Aorta (tissue), 5 donors: Measurements from ENCODE around the gene TXNL4A. TPM values are rescaled to one million over a fixed set of nuclear protein-coding genes. Genes with fewer than 3 reads are reported as not detected.
A peak's percentile ranks its signal among the peaks of the same experiment; 100 is the strongest.

Experiments
- ATAC-seq: fragments of 200-7000 bp; cut with Tn5 transposase; one replicate; pipeline ENCODE4 v1.9.1; 2022; ENCODE audit warnings: moderate library complexity; ENCODE audit not compliant: low FRiP score
- DNase-seq, 2 donors: peaks; one replicate each; pipeline ENCODE4 v3.0.0-alpha.2; 2020
- H3K27ac ChIP-seq, 2 donors: one replicate each; pipeline ENCODE4 v1.5.1; 2013; ENCODE audit warnings: low read length in 2 of 2, mild to moderate bottlenecking in 2 of 2, moderate library complexity in 2 of 2, control low read depth in 1 of 2, inconsistent platforms in 1 of 2, low read depth in 1 of 2
- H3K27me3 ChIP-seq, 2 donors: one replicate each; pipeline ENCODE4 v1.6.1; 2013; ENCODE audit warnings: control low read depth in 1 of 2, low read length in 1 of 2, mild to moderate bottlenecking in 1 of 2, moderate library complexity in 1 of 2; ENCODE audit not compliant: insufficient read depth in 2 of 2, control insufficient read depth in 1 of 2
- H3K36me3 ChIP-seq, 2 donors: one replicate each; pipeline ENCODE4 v1.6.1; 2013; ENCODE audit warnings: control low read depth in 1 of 2, low read length in 1 of 2, mild to moderate bottlenecking in 1 of 2; ENCODE audit not compliant: insufficient read depth in 2 of 2, control insufficient read depth in 1 of 2
- H3K4me1 ChIP-seq, 2 donors: one replicate each; pipeline ENCODE4 v1.6.1; 2013; ENCODE audit warnings: low read length in 2 of 2, control low read depth in 1 of 2, mild to moderate bottlenecking in 1 of 2, moderate library complexity in 1 of 2; ENCODE audit not compliant: insufficient read depth in 2 of 2, control insufficient read depth in 1 of 2
- H3K4me3 ChIP-seq, 2 donors: one replicate each; pipeline ENCODE4 v1.5.1; 2013; ENCODE audit warnings: low read length in 2 of 2, control low read depth in 1 of 2, mild to moderate bottlenecking in 1 of 2
- H3K9me3 ChIP-seq: one replicate; pipeline ENCODE4 v1.6.1; 2013; ENCODE audit warnings: mild to moderate bottlenecking, low read length; ENCODE audit not compliant: control insufficient read depth
- WGBS, 2 donors: extraction: QIAGEN DNeasy Blood & Tissue Kit; methylation state at CpG; one replicate each; pipeline ENCODE4 v1.1.7; 2013; 5-methylcytosine and 5-hydroxymethylcytosine counted together
- intact Hi-C, 2 donors: fragments of 100-400 bp; cut with DNase I; formaldehyde crosslinking; loops; one replicate each; pipeline versions ENCODE4 v1.14.2 to v1.15.0; 2022
- polyA plus RNA-seq, 2 donors: library from polyadenylated mRNA; stranded (reverse); fragments of 200-250 nt; gene quantifications; one replicate each; pipeline ENCODE4 v1.2.3, GENCODE V29; 2013
- total RNA-seq, 2 donors: library from RNA; stranded (reverse); fragmentation: NEBNext Ultra II Directional; extraction: Animal tissue kit (Norgen Biotek cat#: 25700); gene quantifications; one replicate each; pipeline ENCODE4 v1.2.1, GENCODE V29; 2021
- donor health status: healthy with polysubstance abuse.
- donor health status: Bipolar disorder and iron deficiency.
- donor health status: DM: no; HTN: no; CAD: no.
- donor health status: DM: no; HTN: no; CAD: no.
- donor health status: DM: yes; HTN: yes; CAD: no.

Gene TXNL4A
- total and polyA plus RNA-seq, 4 donors = 69.5 to 109 (median 71.9) TPM

GRCh38 chr18:79926306-79926705 is 62.1 kb downstream of the TXNL4A start:
- WGBS, 2 donors = 93 to 95% methylated on average over 11 of the region's 11 CpGs
- intact Hi-C loops = no loop called here
- DNase-seq (peak; percentile 35 to 67), ATAC-seq (no peak)
- no peak overlapping the region for H3K4me3 ChIP-seq
- no peaks in the 10 kb centered on the region for H3K4me1 ChIP-seq
- no peaks in the 10 kb centered on the region for H3K27me3 ChIP-seq
- peaks cover 0 to 6% of the 10 kb centered on the region in 2 donors for H3K36me3 ChIP-seq
- peaks cover 3% of the 10 kb centered on the region for H3K9me3 ChIP-seq
- no peak overlapping the region for H3K27ac ChIP-seq

GRCh38 chr18:79924814-79925731 is 63.3 kb downstream of the TXNL4A start:
- H3K4me1 ChIP-seq = no peaks in the 10 kb centered on the region
- H3K36me3 ChIP-seq = peaks cover 0 to 6% of the 10 kb centered on the region in 2 donors
- ATAC-seq = no peak
- H3K4me3 ChIP-seq = no peak overlapping the region
- 45 to 61% methylated on average over 25 of the region's 25 CpGs for WGBS, 2 donors
- H3K9me3 ChIP-seq = peaks cover 3% of the 10 kb centered on the region
- no peak overlapping the region for H3K27ac ChIP-seq
- DNase-seq = peak; percentile 35 to 51
- no peaks in the 10 kb centered on the region for H3K27me3 ChIP-seq
- intact Hi-C loops = no loop called here

- intact Hi-C loops = no loop called here
These were observed 64.3 kb downstream of the TXNL4A start for GRCh38 chr18:79923896-79924585.

GRCh38 chr18:79922971-79923411 is 65.4 kb downstream of the TXNL4A start:
- ATAC-seq = no peak
- DNase-seq = peak; percentile 38 to 57
- Histone ChIP-seq H3K36me3 (no peaks in the 10 kb centered on the region), H3K4me1 (no peaks in the 10 kb centered on the region), H3K27ac (no peak overlapping the region), H3K9me3 (no peaks in the 10 kb centered on the region), H3K27me3 (no peaks in the 10 kb centered on the region), H3K4me3 (no peak overlapping the region)
- 91 to 92% methylated on average over 12 to 17 of the region's 17 CpGs for WGBS, 2 donors
- intact Hi-C loops = no loop called here

More at GRCh38 chr18:79923896-79924585, 64.3 kb downstream of the TXNL4A start:
- H3K4me1 ChIP-seq = no peaks in the 10 kb centered on the region
- H3K4me3 ChIP-seq = no peak overlapping the region
- no peaks in the 10 kb centered on the region for H3K27me3 ChIP-seq
- ATAC-seq (no peak), DNase-seq (peak; percentile 17 to 72)
- H3K27ac ChIP-seq = no peak overlapping the region
- peaks cover 1% of the 10 kb centered on the region for H3K9me3 ChIP-seq
- H3K36me3 ChIP-seq = peaks cover 0 to 4% of the 10 kb centered on the region in 2 donors
- 98% methylated on average over 26 of the region's 26 CpGs for WGBS, 2 donors

- Histone ChIP-seq H3K4me3 (no peak overlapping the region), H3K36me3 (no peaks in the 10 kb centered on the region), H3K4me1 (no peaks in the 10 kb centered on the region), H3K27ac (no peak overlapping the region), H3K27me3 (no peaks in the 10 kb centered on the region), H3K9me3 (no peaks in the 10 kb centered on the region)
- peak in 1 of 2 donors; percentile 52 for DNase-seq
- 97 to 98% methylated on average over 24 of the region's 24 CpGs for WGBS, 2 donors
- ATAC-seq = no peak
- intact Hi-C loops = no loop called here
These were observed 66.1 kb downstream of the TXNL4A start for GRCh38 chr18:79921984-79922965.

Other genes with a start within 250 kb of the TXNL4A start
- gene KCNG2, start 190.6 kb downstream of the TXNL4A start, total RNA-seq = 1 to 10 TPM in 1 of 2 donors, under 1 TPM in 1; 0.23 to 1.1 TPM
- not detected for gene KCNG2, start 190.6 kb downstream of the TXNL4A start, polyA plus RNA-seq
- 10 to 100 TPM; 40.1 to 47.7 TPM for gene SLC66A2, start 36.9 kb downstream of the TXNL4A start, total RNA-seq
- gene SLC66A2, start 36.9 kb downstream of the TXNL4A start, polyA plus RNA-seq = 10 to 100 TPM; 12.9 to 48.8 TPM
- 10 to 100 TPM in 1 of 2 donors, 1 to 10 TPM in 1; 7.9 to 13.0 TPM for gene HSBP1L1, start 23.9 kb downstream of the TXNL4A start, total RNA-seq
- gene HSBP1L1, start 23.9 kb downstream of the TXNL4A start, polyA plus RNA-seq = 10 to 100 TPM in 1 of 2 donors, 1 to 10 TPM in 1; 5.1 to 11.3 TPM
- 10 to 100 TPM; 18.1 to 22.8 TPM for gene RBFA, start 45.9 kb upstream of the TXNL4A start, total RNA-seq
- gene RBFA, start 45.9 kb upstream of the TXNL4A start, polyA plus RNA-seq = 10 to 100 TPM; 22.2 to 32.6 TPM
- gene ADNP2, start 120.7 kb upstream of the TXNL4A start, total RNA-seq = 10 to 100 TPM; 17.5 to 20.1 TPM
- 1 to 10 TPM; 3.1 to 5.2 TPM for gene ADNP2, start 120.7 kb upstream of the TXNL4A start, polyA plus RNA-seq